Stimulated activated CD8-positive, alpha-beta memory T cell treated with anti-CD3 and anti-CD28 coated beads, Interleukin-15, amount 100 ng/mL, for 4 hours (primary cell): Measurements from ENCODE around the gene ZNF112.
"Not testable (repeated sequence)": the region's sequence is repeated elsewhere in the genome, so short reads cannot be mapped to it uniquely, and the experiment has no call there.

Experiments
- DNase-seq, 2 donors: peaks; one replicate each; pipeline ENCODE4 v3.0.0-alpha.2; 2020; ENCODE audit warnings: low read depth in 2 of 2

The ZNF112 gene

GRCh38 chr19:44356383-44357111 lies at the start of gene ZNF112:
ZNF112 (minus strand) TSS chr19:44356680; CDS start chr19:44340539, 16,141 bp downstream.
- no peak for DNase-seq

- DNase-seq = peak; percentile 48 to 66
Observed at GRCh38 chr19:44401139-44402115, 44.9 kb upstream of the ZNF112 start, which contains the start of gene ZNF285. ZNF285 (minus strand) TSS chr19:44401608; CDS start chr19:44397213, 4,395 bp downstream.

- DNase-seq = not testable (repeated sequence)
Observed at GRCh38 chr19:44389268-44389667, 32.8 kb upstream of the ZNF112 start.

- no peak for DNase-seq
Observed at GRCh38 chr19:44374789-44375188, 18.3 kb upstream of the ZNF112 start.

GRCh38 chr19:44371815-44372480 lies 15.5 kb upstream of the ZNF112 start:
- DNase-seq = no peak

- DNase-seq = no peak
Observed at GRCh38 chr19:44367024-44367423, 10.5 kb upstream of the ZNF112 start.

- DNase-seq = no peak
Observed at GRCh38 chr19:44346556-44346955, 9.9 kb downstream of the ZNF112 start.

GRCh38 chr19:44345959-44346358 lies 10.5 kb downstream of the ZNF112 start:
- DNase-seq = no peak

GRCh38 chr19:44344255-44344654 lies 12.2 kb downstream of the ZNF112 start:
- DNase-seq = no peak

GRCh38 chr19:44341794-44342193 lies 14.7 kb downstream of the ZNF112 start:
- DNase-seq = no peak

- DNase-seq = not testable (repeated sequence)
Observed at GRCh38 chr19:44334639-44335038, 21.8 kb downstream of the ZNF112 start.

GRCh38 chr19:44332145-44332544 lies 24.3 kb downstream of the ZNF112 start:
- no peak for DNase-seq

GRCh38 chr19:44315883-44316282 lies 40.6 kb downstream of the ZNF112 start:
- no peak for DNase-seq

- no peak for DNase-seq
Observed at GRCh38 chr19:44313231-44313630, 43.2 kb downstream of the ZNF112 start.

- DNase-seq = no peak
Observed at GRCh38 chr19:44308011-44308410, 48.5 kb downstream of the ZNF112 start.

GRCh38 chr19:44306283-44306682 lies 50.2 kb downstream of the ZNF112 start:
- DNase-seq = no peak

- no peak for DNase-seq
Observed at GRCh38 chr19:44305457-44305856, 51.0 kb downstream of the ZNF112 start.

GRCh38 chr19:44304659-44305193 lies 51.8 kb downstream of the ZNF112 start, which contains the start of gene ZNF235:
ZNF235 (minus strand) TSS chr19:44305025; CDS start chr19:44303404, 1,621 bp downstream.
- DNase-seq = peak; percentile 53 to 66

- no peak for DNase-seq
Observed at GRCh38 chr19:44303976-44304568, 52.4 kb downstream of the ZNF112 start.

- DNase-seq = no peak
Observed at GRCh38 chr19:44303320-44303719, 53.2 kb downstream of the ZNF112 start.

- DNase-seq = no peak
Observed at GRCh38 chr19:44284968-44285367, 71.5 kb downstream of the ZNF112 start.
